Stimulated activated memory B cell treated with anti-CD40 and anti-IgM and Interleukin-4, amounts not matched to agents 10 μg/mL and 1 μg/mL and 100 μg/mL, for 72 hours (primary cell): ENCODE data around the gene MYO9B.
A peak's percentile ranks its signal among the peaks of the same experiment; 100 is the strongest.

Experiments used
- ATAC-seq: fragments of 150-1000 bp; cut with Tn5 transposase; 2 replicates; pipeline ENCODE4 v1.10.0; 2021
- H3K27ac Mint-ChIP-seq: one replicate; pipeline ENCODE4 v1.8.0; 2022; ENCODE audit warnings: mild to moderate bottlenecking, mixed read lengths
- H3K27me3 Mint-ChIP-seq: one replicate; pipeline ENCODE4 v1.8.0; 2022; ENCODE audit warnings: mixed read lengths
- H3K36me3 Mint-ChIP-seq: one replicate; pipeline ENCODE4 v1.8.0; 2022; ENCODE audit warnings: mixed read lengths
- H3K4me1 Mint-ChIP-seq: one replicate; pipeline ENCODE4 v1.8.0; 2022; ENCODE audit warnings: mixed read lengths
- H3K4me3 Mint-ChIP-seq: one replicate; pipeline ENCODE4 v1.8.0; 2022; ENCODE audit warnings: mild to moderate bottlenecking, moderate library complexity, mixed read lengths
- H3K9me3 Mint-ChIP-seq: one replicate; pipeline ENCODE4 v1.8.0; 2022; ENCODE audit warnings: mixed read lengths

MYO9B gene

GRCh38 chr19:17049711-17050280 is 25.8 kb upstream of the MYO9B start:
- no peak overlapping the region for H3K4me3 Mint-ChIP-seq
- no peak for ATAC-seq
- no peaks in the 10 kb centered on the region for H3K9me3 Mint-ChIP-seq
- peaks cover 39% of the 10 kb centered on the region for H3K36me3 Mint-ChIP-seq
- no peaks in the 10 kb centered on the region for H3K27me3 Mint-ChIP-seq
- no peaks in the 10 kb centered on the region for H3K4me1 Mint-ChIP-seq
- no peak overlapping the region for H3K27ac Mint-ChIP-seq

GRCh38 chr19:17052439-17052838 is 23.1 kb upstream of the MYO9B start:
- H3K27me3 Mint-ChIP-seq = no peaks in the 10 kb centered on the region
- no peak overlapping the region for H3K27ac Mint-ChIP-seq
- ATAC-seq = no peak
- H3K4me1 Mint-ChIP-seq = no peaks in the 10 kb centered on the region
- H3K4me3 Mint-ChIP-seq = no peak overlapping the region
- H3K36me3 Mint-ChIP-seq = peaks cover 55% of the 10 kb centered on the region
- no peaks in the 10 kb centered on the region for H3K9me3 Mint-ChIP-seq

DNA sequence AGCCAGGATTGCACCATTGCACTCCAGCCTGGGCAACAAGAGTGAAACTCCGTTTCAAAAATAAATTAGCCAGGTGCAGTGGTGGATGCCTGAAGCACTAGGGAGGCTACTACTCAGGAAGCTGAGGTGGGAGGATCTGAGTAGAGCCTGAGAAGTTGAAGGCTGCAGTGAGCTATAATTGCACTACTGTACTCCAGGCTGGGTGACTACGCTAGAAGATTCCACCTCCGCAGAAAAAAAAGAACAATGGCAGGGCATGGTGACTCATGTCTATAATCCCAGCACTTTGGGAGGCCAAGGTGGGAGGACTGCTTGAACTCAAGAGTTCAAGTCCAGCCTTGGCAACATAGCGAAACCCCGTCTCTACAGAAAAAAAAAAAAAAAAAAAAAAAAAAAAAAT is 20.8 kb upstream of the MYO9B start:
- H3K4me1 Mint-ChIP-seq = no peaks in the 10 kb centered on the region
- H3K27me3 Mint-ChIP-seq = no peaks in the 10 kb centered on the region
- peaks cover 78% of the 10 kb centered on the region for H3K36me3 Mint-ChIP-seq
- no peak overlapping the region for H3K27ac Mint-ChIP-seq
- no peak overlapping the region for H3K4me3 Mint-ChIP-seq
- H3K9me3 Mint-ChIP-seq = no peaks in the 10 kb centered on the region
- no peak for ATAC-seq

GRCh38 chr19:17055636-17056035 is 19.9 kb upstream of the MYO9B start:
- H3K4me3 Mint-ChIP-seq = no peak overlapping the region
- no peaks in the 10 kb centered on the region for H3K9me3 Mint-ChIP-seq
- no peak overlapping the region for H3K27ac Mint-ChIP-seq
- no peaks in the 10 kb centered on the region for H3K4me1 Mint-ChIP-seq
- peaks cover 81% of the 10 kb centered on the region for H3K36me3 Mint-ChIP-seq
- no peak for ATAC-seq
- H3K27me3 Mint-ChIP-seq = no peaks in the 10 kb centered on the region

- no peaks in the 10 kb centered on the region for H3K27me3 Mint-ChIP-seq
- H3K27ac Mint-ChIP-seq = no peak overlapping the region
- no peak overlapping the region for H3K4me3 Mint-ChIP-seq
- peaks cover 4% of the 10 kb centered on the region for H3K4me1 Mint-ChIP-seq
- peaks cover 73% of the 10 kb centered on the region for H3K36me3 Mint-ChIP-seq
- no peaks in the 10 kb centered on the region for H3K9me3 Mint-ChIP-seq
- no peak for ATAC-seq
Observed at GRCh38 chr19:17058236-17058635, 17.3 kb upstream of the MYO9B start.

DNA sequence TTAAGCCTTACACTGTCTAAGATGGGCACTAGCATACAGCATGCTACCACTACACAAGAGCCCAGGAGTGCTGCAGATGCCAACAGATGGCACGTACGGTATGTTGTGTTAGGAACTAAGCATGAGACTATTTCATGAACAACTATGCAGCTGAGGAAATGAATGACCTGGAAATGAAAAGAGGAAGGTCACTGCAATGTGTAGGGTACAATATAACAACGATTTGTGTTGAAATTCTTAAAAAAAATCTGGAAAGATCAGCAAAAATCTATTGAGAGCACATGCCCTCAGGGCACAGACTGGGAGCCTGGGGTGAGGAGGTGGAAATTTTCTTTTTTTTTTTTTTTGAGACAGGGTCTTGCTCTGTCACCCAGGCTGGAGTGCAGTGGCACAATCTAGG is 14.8 kb upstream of the MYO9B start:
- H3K4me3 Mint-ChIP-seq = no peak overlapping the region
- peaks cover 72% of the 10 kb centered on the region for H3K36me3 Mint-ChIP-seq
- H3K27ac Mint-ChIP-seq = no peak overlapping the region
- no peaks in the 10 kb centered on the region for H3K27me3 Mint-ChIP-seq
- ATAC-seq = no peak
- peaks cover 24% of the 10 kb centered on the region for H3K4me1 Mint-ChIP-seq
- H3K9me3 Mint-ChIP-seq = no peaks in the 10 kb centered on the region

- Mint-ChIP-seq H3K9me3 (no peaks in the 10 kb centered on the region), H3K36me3 (peaks cover 69% of the 10 kb centered on the region)
Observed at GRCh38 chr19:17061205-17061604, 14.4 kb upstream of the MYO9B start.

DNA sequence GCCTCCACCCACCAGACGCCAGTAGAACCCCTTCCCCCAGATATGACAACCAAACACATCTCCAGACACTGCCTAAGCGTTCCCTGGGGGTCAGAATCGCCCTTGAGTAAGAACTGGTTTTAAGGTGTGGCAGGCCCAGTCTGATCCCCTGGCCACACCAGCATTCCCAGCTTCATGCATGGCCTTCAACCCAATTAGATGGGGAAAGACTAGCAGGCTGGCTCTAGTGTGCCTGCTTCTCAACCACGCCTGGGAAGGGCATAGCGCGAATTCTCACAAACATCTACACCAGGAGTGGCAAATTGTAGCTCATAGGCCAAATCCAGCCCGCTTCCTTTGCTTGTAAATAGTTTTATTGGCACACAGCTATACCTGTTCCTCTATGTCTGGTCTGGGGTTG is 13.9 kb upstream of the MYO9B start:
- no peak overlapping the region for H3K27ac Mint-ChIP-seq
- no peaks in the 10 kb centered on the region for H3K27me3 Mint-ChIP-seq
- ATAC-seq = no peak
- no peak overlapping the region for H3K4me3 Mint-ChIP-seq
- H3K9me3 Mint-ChIP-seq = no peaks in the 10 kb centered on the region
- peaks cover 69% of the 10 kb centered on the region for H3K36me3 Mint-ChIP-seq
- H3K4me1 Mint-ChIP-seq = peaks cover 30% of the 10 kb centered on the region

More at GRCh38 chr19:17061205-17061604, 14.4 kb upstream of the MYO9B start:
- Mint-ChIP-seq H3K4me1 (peaks cover 25% of the 10 kb centered on the region), H3K27ac (no peak overlapping the region), H3K27me3 (no peaks in the 10 kb centered on the region), H3K4me3 (no peak overlapping the region)
- no peak for ATAC-seq

DNA sequence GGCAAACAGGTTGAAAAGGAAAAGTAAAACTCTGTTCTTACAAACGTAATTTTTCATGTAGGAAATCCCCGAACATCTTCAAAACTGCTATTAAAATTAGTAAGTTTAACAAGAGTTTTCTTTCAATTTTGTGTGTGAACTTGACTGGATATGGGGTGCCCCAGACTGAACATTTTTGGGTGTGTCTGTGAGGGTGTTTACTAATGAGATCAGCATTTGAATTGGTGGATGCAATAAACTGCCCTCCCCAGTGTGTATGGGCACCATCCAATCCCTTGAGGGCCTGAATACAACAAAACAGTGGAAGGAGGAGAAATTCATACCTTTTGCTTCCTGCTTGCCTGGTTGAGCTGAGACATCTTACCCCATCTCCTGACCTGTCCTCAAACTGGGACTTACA is 12.1 kb upstream of the MYO9B start:
- no peak for ATAC-seq
- Mint-ChIP-seq H3K27me3 (no peaks in the 10 kb centered on the region), H3K4me1 (peaks cover 43% of the 10 kb centered on the region), H3K36me3 (peaks cover 67% of the 10 kb centered on the region), H3K27ac (no peak overlapping the region), H3K4me3 (no peak overlapping the region), H3K9me3 (no peaks in the 10 kb centered on the region)

DNA sequence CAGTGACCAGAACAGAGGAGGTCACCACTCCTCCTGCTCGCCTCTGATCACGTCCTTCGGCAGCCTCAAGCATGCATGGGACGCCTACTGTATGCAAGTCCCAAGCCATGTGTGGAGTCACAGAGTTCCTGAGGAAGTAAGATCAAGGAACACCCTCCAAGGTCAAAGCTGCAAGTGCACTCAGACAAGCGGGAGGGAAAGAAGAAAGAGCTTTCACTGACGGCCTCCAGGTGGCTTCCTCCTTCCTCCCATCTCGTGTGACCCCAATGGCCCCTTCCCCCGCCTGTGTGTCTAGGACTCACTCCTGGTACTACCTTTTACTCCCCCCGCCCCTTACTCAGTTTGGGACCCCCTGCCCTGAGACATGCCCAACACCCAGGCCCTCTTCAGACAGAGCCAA is 6.4 kb upstream of the MYO9B start:
- no peaks in the 10 kb centered on the region for H3K27me3 Mint-ChIP-seq
- H3K9me3 Mint-ChIP-seq = no peaks in the 10 kb centered on the region
- H3K4me3 Mint-ChIP-seq = no peak overlapping the region
- peaks cover 67% of the 10 kb centered on the region for H3K36me3 Mint-ChIP-seq
- peaks cover 76% of the 10 kb centered on the region for H3K4me1 Mint-ChIP-seq
- ATAC-seq = no peak
- H3K27ac Mint-ChIP-seq = no peak overlapping the region

- Mint-ChIP-seq H3K36me3 (peaks cover 55% of the 10 kb centered on the region), H3K27ac (peak overlapping the region; percentile 11), H3K9me3 (no peaks in the 10 kb centered on the region), H3K4me1 (peaks cover 70% of the 10 kb centered on the region), H3K4me3 (no peak overlapping the region), H3K27me3 (no peaks in the 10 kb centered on the region)
- ATAC-seq = no peak
Observed at GRCh38 chr19:17070421-17070820, 5.2 kb upstream of the MYO9B start.

DNA sequence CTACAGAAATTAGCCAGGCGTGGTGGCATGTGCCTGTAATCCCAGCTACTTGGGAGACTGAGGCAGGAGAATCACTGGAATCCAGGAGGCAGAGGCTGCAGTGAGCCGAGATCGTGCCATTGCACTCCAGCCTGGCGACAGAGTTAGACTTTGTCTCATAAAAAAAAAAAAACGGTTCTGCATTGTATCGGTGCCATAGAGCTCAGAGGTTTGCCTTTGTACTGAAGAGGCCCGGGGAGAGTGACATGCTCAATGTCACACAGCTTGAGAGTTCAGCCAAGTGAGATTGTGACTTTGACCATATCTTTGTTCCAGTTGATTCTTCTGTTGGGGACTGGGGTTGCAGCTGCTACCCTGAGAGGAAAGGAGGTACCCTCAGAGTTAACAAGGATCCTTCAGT is 4.7 kb upstream of the MYO9B start:
- Mint-ChIP-seq H3K4me3 (no peak overlapping the region), H3K9me3 (no peaks in the 10 kb centered on the region), H3K4me1 (peaks cover 68% of the 10 kb centered on the region), H3K27ac (peak overlapping the region; percentile 11), H3K27me3 (no peaks in the 10 kb centered on the region), H3K36me3 (peaks cover 54% of the 10 kb centered on the region)
- no peak for ATAC-seq

GRCh38 chr19:17073869-17074633 is 1.5 kb upstream of the MYO9B start:
- Mint-ChIP-seq H3K4me3 (peak overlapping the region; percentile 98), H3K36me3 (peaks cover 39% of the 10 kb centered on the region), H3K4me1 (peaks cover 73% of the 10 kb centered on the region), H3K27me3 (no peaks in the 10 kb centered on the region), H3K9me3 (no peaks in the 10 kb centered on the region), H3K27ac (peak overlapping the region; percentile 88)
- ATAC-seq = peak; percentile 21

DNA sequence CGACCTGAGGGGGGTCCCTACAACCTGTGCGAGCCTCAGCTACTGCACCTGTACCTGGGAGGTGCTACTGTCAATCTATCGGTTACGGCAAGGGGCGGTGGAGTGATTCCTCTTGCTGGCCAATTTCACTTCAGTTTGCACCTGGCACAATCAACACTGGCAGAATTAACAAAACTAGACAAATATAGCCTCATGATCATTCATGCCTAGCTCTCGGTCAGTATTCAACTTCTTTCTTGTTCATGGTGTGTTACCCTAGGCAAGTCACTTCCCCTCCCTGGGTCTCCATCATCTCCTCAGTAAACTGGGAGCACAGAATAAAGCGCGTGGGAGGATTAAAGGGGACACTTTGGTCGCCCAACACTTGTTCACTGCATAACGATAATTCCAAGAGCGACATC is 943 bp upstream of the MYO9B start:
- Mint-ChIP-seq H3K4me3 (peak overlapping the region; percentile 98), H3K4me1 (peaks cover 73% of the 10 kb centered on the region), H3K27ac (peak overlapping the region; percentile 88), H3K27me3 (no peaks in the 10 kb centered on the region), H3K9me3 (no peaks in the 10 kb centered on the region), H3K36me3 (peaks cover 33% of the 10 kb centered on the region)
- ATAC-seq = peak; percentile 1

DNA sequence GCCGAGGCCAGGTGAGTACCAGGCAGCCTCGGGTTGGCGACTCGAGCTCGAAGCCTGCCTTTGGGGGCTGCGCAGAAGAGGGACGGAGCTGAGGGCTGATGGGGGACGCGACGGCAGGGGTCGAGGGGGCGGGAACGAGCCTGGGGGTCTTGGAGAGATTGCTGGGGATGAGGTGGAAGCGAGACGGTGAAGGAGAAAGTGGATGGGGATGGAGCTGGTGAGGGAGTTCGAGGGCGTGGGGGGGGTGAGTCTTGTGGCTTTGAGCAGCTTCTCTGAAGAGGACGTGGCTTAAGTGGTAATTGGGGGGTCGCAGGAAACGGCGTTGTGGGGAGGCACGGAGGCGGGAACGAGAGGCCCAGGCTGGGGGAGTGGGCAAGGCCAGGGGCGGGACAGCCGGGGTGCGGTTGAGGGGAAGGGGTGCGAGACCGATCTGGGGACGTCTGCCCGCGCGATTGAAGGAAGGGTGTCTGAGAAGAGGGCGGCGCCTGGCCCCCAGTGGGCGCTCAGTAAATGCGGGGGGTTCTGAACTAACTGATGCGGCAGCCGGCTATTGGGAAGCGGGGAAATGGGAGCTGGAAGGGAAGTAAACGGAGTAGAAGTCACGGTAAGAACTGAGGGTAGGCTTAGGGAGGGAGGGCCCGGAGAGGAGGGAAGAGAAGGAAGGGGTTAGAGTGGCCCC is 426 bp downstream of the MYO9B start:
- Mint-ChIP-seq H3K4me3 (peak overlapping the region; percentile 98), H3K27me3 (no peaks in the 10 kb centered on the region), H3K4me1 (peaks cover 70% of the 10 kb centered on the region), H3K27ac (peak overlapping the region; percentile 88), H3K36me3 (peaks cover 20% of the 10 kb centered on the region), H3K9me3 (no peaks in the 10 kb centered on the region)
- peak; percentile 1 for ATAC-seq

- peaks cover 16% of the 10 kb centered on the region for H3K36me3 Mint-ChIP-seq
- no peak for ATAC-seq
Observed at GRCh38 chr19:17076543-17076991, 990 bp downstream of the MYO9B start.

More at GRCh38 chr19:17076543-17076991, 990 bp downstream of the MYO9B start:
- Mint-ChIP-seq H3K9me3 (no peaks in the 10 kb centered on the region), H3K27me3 (no peaks in the 10 kb centered on the region), H3K4me3 (peak overlapping the region; percentile 98), H3K4me1 (peaks cover 73% of the 10 kb centered on the region), H3K27ac (peak overlapping the region; percentile 88)
